Bronchial epithelial cell (primary cell): ENCODE measurements around the gene CALB2. TPM values are rescaled to one million over a fixed set of nuclear protein-coding genes. Genes with fewer than 3 reads are reported as not detected.

Experiments
- DNase-seq: peaks from one replicate; pipeline ENCODE4 v3.0.0-alpha.2; 2010; ENCODE audit warnings: low read depth
- FAIRE-seq: peaks from 2 replicates; lab custom pipeline; 2011; peaks lifted over from hg19 to GRCh38; lab: Jason Lieb, UNC
- H3K27me3 ChIP-seq: 2 replicates; pipeline ENCODE4 v1.5.1; 2011; ENCODE audit warnings: low read length; ENCODE audit not compliant: control insufficient read depth, insufficient read depth
- H3K36me3 ChIP-seq: 2 replicates; pipeline ENCODE4 v1.5.1; 2011; ENCODE audit warnings: low read length; ENCODE audit not compliant: control insufficient read depth, insufficient read depth
- H3K4me3 ChIP-seq: 2 replicates; pipeline ENCODE4 v1.5.1; 2011; ENCODE audit warnings: mild to moderate bottlenecking, low read depth, low read length, control low read depth
- total RNA-seq: library from RNA; depleted of rRNA; stranded (reverse); fragments of >200 nt; gene quantifications from 2 replicates; pipeline ENCODE4 v1.2.1, GENCODE V29; 2014
- TF ChIP-seq, protein P1 (sequence below): IDR thresholded peaks from 2 replicates; pipeline ENCODE4 v1.5.1; 2011; ENCODE audit warnings: mild to moderate bottlenecking, moderate library complexity, low read length, control low read depth, inconsistent platforms; ENCODE audit not compliant: insufficient read depth, severe bottlenecking

CALB2 gene
- total RNA-seq, 1 donor from 2014 or later: 0.26 TPM

DNA sequence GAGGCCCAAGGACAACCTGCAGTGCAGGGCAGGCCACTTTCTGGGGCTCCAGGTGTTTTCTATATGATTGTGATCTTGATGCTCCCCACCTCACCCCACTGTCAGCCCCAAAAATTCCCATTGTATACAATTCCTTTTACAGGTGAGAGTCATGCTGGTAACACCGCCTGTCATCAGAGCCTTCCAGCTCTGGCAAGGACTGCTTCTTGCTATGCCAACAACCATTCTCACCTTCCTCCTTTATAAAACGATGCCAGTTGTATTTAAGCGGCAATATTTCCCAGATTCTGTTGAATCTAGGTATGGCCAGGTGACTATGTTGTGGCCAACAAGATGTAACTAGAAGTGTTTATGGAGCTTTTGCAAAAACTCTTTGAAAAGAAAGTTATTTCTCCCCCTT, 30.4 kb upstream of the CALB2 start:
- DNase-seq (no peak), FAIRE-seq (no peak)
- Histone ChIP-seq H3K4me3 (no peak overlapping the region), H3K36me3 (no peaks in the 10 kb centered on the region), H3K27me3 (no peaks in the 10 kb centered on the region)
- TF ChIP-seq, protein P1, sequence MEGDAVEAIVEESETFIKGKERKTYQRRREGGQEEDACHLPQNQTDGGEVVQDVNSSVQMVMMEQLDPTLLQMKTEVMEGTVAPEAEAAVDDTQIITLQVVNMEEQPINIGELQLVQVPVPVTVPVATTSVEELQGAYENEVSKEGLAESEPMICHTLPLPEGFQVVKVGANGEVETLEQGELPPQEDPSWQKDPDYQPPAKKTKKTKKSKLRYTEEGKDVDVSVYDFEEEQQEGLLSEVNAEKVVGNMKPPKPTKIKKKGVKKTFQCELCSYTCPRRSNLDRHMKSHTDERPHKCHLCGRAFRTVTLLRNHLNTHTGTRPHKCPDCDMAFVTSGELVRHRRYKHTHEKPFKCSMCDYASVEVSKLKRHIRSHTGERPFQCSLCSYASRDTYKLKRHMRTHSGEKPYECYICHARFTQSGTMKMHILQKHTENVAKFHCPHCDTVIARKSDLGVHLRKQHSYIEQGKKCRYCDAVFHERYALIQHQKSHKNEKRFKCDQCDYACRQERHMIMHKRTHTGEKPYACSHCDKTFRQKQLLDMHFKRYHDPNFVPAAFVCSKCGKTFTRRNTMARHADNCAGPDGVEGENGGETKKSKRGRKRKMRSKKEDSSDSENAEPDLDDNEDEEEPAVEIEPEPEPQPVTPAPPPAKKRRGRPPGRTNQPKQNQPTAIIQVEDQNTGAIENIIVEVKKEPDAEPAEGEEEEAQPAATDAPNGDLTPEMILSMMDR: no peak

DNA sequence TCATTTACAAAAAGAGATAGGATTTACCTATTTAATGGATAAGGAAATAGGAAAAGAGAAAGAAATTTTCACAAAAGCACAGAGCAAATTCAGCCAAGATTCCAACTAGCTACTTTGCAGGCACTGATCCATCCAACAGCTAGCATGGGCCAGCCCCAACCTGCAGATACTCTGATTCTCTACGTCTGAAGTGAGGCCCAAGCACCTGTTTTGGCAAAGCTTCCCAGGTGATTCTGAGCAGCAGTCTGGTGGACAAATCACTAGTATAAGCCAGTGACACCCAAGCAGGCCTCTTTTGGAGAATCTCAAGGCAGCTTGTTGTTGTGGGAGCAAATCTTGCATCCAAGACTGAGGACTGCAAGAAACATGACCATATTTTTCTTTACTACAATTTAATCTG, 20.9 kb upstream of the CALB2 start:
- H3K27me3 ChIP-seq: no peaks in the 10 kb centered on the region
- FAIRE-seq (no peak), DNase-seq (peak; percentile 65)
- TF ChIP-seq, protein P1: no peak
- no peak overlapping the region for H3K4me3 ChIP-seq
- no peaks in the 10 kb centered on the region for H3K36me3 ChIP-seq

- Histone ChIP-seq H3K36me3 (no peaks in the 10 kb centered on the region), H3K4me3 (no peak overlapping the region), H3K27me3 (no peaks in the 10 kb centered on the region)
- TF ChIP-seq, protein P1: no peak
- DNase-seq: peak; percentile 88
- peak; percentile 32 for FAIRE-seq
Measured at GRCh38 chr16:71338193-71338592, 20.3 kb upstream of the CALB2 start.

GRCh38 chr16:71338632-71339031, 19.9 kb upstream of the CALB2 start:
- DNase-seq: peak; percentile 42

GRCh38 chr16:71339236-71340171, 19.0 kb upstream of the CALB2 start:
- TF ChIP-seq, protein P1: no peak
- DNase-seq: peak; percentile 90
- FAIRE-seq: no peak

More at GRCh38 chr16:71338632-71339031, 19.9 kb upstream of the CALB2 start:
- H3K36me3 ChIP-seq: no peaks in the 10 kb centered on the region
- H3K4me3 ChIP-seq: no peak overlapping the region
- TF ChIP-seq, protein P1: no peak
- no peak for FAIRE-seq
- H3K27me3 ChIP-seq: no peaks in the 10 kb centered on the region

More at GRCh38 chr16:71339236-71340171, 19.0 kb upstream of the CALB2 start:
- H3K4me3 ChIP-seq: no peak overlapping the region
- no peaks in the 10 kb centered on the region for H3K27me3 ChIP-seq
- H3K36me3 ChIP-seq: no peaks in the 10 kb centered on the region
